ENCODE results near the gene SNAP25.

DNA sequence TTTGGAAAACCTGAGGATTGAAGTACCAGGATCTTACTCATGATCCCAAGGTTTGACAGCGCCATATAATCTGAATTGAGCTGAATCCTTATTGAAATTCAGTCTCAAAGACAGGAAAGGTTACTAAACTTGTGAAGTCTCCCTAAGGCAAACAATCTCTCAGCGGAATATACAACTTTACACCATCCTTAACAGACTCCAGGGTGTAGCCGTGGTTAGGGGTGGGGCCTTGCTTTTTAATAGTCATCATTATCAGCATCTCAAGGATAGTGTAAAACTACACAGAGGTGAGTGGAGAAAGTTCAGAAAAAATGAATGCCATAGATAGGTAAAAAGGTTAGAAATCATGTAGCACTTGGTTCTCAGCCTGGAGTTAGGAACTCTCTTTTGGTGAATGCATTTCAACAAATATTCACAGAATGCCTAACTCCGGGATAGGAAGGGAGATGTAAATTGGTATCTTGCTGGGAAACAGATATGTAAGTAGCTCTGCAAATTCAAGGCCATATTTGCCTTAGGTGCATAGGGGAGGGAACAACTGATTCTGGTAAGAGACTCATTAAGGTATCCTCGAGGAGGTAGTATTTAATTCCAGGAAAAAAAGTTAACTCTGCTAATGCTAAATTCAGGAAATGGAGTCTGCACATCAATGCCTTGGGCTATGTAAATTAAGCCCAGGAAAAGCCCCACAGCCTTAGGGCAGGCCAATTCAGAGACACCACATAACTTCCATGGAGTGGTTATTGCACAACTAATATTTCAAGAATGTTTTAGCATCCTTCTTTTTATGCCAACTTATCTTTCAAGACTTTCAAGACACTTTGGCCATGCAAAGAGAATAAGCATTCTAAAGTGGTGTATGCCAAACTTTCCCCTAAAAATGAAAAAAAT is 61.6 kb downstream of the SNAP25 start:
- no peak for TF ChIP-seq EP300 (IDR thresholded peaks at IDR 0.05)
- no peak for TF ChIP-seq POLR2AphosphoS5 (IDR thresholded peaks at IDR 0.05)
- TF ChIP-seq, protein P1, sequence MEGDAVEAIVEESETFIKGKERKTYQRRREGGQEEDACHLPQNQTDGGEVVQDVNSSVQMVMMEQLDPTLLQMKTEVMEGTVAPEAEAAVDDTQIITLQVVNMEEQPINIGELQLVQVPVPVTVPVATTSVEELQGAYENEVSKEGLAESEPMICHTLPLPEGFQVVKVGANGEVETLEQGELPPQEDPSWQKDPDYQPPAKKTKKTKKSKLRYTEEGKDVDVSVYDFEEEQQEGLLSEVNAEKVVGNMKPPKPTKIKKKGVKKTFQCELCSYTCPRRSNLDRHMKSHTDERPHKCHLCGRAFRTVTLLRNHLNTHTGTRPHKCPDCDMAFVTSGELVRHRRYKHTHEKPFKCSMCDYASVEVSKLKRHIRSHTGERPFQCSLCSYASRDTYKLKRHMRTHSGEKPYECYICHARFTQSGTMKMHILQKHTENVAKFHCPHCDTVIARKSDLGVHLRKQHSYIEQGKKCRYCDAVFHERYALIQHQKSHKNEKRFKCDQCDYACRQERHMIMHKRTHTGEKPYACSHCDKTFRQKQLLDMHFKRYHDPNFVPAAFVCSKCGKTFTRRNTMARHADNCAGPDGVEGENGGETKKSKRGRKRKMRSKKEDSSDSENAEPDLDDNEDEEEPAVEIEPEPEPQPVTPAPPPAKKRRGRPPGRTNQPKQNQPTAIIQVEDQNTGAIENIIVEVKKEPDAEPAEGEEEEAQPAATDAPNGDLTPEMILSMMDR (IDR thresholded peaks at IDR 0.05): no peak

Data from sigmoid colon (tissue), 4 donors.